Kasumi-1 (cell line): ENCODE results near the gene GJB4.
"Not testable (repeated sequence)": the region's sequence is repeated elsewhere in the genome, so short reads cannot be mapped to it uniquely, and the experiment has no call there.

ENCODE experiments used
- DNase-seq, 2 experiments: peaks; one replicate each; lab custom pipeline; 2025; lab: John Stamatoyannopoulos, UW

GJB4 gene

DNA sequence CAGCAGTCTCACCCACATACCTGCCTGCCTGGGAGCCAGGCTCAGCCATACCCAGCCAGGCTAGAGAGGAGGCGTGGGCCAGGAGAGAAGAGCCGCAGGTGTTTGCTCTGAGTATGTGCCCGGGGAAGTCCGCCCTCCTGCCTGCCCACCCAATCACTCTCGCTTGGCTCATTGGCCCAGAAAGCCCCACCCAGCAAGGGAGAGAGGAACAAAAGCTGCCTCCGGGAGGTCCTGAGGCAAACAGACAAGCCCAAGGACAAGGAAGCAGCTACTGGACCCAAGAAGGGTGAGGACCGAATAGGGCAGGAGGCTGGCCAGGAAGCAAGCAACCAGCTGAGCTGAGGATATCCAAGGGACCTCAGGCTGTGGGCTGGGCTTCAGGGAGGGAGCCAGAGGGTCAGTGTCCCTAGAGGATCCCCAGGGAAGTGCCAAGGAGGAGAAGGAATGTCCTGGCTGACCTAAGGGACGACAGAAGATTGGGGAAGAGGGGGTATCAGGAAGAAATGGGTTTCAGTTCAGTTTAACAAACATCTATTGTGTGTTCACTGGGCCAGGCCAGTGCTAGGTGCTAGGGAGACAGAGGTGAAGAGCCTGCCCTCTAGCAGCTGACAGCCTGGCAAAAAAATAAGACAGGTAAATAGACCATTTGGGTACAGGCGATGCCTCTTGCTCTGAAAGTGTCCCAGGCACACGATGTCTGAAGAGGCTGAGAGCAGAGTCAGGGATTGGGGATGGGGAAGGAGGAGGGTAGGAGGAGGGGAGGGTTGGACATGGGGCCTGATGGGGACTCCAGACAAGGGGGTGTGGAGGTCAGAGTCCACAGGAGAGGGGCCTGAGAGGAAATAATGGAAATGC is at the start of gene GJB4:
TSS of gene GJB4 (plus strand) at position 238 of the 855 bp plus-strand sequence. CDS start 1,515 bp downstream, outside the sequence.
- no peak for DNase-seq

DNA sequence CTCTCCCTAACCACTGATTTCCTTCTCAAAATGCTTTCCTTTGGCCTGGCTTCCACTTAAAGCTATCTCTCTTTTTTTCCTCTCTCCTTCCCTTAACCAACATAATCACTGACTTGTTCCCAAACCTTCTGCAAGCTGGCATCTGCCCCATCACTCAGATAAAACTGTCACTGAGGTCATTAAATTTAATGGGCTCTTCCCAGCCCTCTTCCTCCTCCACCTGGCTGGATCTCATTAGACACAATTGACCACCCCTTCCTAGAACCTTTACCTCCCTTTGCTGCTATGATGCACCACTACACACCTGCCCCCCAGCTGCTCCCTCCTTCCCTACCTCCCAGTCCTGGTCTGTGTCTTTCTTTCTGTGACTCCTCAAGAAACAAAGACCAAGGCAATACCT is 48.7 kb upstream of the GJB4 start:
- no peak for DNase-seq

DNA sequence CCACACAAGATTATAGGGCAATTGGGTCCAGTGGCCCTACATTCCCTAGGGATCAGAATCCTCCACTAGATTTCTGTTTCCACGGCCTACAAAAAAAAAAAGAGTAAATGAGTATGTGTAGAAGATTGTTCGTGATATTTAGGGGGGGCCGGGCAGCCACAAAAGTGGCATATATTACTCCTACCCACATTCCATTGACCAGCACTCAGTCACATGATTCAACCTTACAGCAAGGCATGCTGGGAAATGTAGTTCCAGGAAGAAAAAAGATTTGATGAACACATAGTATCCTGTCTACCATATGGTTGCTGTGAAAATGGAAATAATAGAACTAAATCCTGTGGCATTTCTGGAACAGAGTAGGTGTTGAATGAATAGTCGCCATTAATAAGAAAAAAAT is 48.1 kb upstream of the GJB4 start:
- DNase-seq, result no peak

DNA sequence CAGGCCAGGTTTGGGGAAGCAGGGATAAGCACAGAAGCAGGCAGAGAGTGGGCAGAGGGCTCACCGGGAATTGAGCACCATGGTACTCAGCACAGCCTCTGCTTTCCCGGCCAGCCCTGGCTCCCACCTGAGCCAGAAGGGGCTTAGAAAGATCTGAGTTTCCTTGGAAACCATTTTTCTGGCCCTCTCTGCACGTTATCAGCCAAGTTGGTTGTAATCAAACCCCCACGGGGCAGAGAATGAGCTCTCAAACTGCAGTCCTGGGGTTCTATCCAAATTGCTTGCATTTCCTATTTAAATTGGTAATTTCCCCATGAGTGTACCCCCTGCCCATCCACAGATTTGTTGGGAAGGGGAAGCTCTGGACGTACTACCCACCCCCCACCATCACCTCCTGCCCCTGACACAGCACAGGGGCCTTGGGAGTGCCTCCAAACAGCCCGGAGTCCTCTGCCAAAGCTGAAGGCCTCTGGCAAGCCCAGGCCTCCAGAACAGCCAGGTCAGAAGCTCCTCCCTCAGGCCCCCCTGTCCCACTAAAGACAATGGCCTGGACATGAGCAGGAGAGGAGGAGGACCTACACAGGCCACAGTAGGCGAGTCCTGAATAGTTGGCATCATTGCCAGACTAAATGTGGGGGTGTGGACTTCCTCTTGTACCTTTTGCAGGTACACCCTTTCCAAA is 47.4 kb upstream of the GJB4 start:
- no peak for DNase-seq

DNA sequence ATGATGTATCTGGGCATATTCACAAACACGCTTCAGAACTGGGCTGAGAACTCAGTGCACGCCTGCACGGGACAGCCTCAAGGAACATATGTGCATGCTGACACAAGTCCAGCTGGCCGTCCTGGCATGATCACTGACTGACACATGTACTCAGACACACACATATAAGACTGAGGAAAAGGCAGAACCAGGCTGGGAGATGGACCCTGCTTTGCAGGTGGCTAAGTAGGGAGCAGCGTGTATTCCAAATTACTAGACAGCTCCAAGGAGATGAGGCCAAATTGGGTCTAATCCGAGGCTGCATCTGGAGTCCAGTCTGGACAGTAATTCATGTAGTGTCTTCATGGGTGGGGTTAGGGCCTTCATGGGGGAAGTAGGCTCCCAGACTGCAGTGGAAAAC is 46.1 kb upstream of the GJB4 start:
- DNase-seq, result no peak

DNA sequence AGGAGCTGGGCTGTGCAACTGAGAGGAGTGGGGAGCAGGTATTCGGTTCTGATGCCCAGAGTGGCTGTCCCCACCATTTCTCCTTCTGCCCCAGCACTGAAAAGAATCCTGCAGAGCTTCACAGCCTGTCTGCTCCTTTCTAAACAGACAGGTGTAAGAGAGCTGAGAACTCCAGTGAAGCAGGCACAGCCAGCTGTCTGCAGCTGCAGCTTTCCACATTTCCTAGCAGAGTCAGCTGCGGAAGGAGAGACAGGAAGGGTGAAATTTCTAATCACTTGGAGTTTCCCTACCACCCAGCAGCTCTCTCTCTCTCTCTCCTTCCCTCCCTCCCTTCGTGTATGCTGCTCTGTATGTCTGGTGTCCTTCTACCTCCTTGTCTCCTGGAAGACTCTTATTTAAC is 45.2 kb upstream of the GJB4 start:
- DNase-seq, result no peak

DNA sequence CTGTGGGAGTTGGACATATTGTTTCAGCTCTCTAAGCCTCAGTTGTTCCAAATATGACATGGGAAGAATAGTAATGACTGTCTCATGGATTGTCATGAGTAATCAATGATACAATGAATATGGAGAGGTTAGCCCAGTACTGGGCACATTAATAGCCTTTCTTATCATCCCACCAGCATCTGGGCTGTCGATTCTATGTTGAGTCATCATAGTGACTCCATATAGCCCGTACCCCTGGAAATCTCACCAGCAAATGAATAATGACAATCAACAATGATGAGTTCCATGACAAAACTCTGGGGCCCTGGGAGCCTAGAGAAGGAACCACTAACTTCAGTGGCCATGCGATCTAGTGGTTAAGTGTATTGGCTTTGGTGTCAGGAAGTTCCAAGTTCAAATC is 44.4 kb upstream of the GJB4 start:
- DNase-seq, result no peak

DNA sequence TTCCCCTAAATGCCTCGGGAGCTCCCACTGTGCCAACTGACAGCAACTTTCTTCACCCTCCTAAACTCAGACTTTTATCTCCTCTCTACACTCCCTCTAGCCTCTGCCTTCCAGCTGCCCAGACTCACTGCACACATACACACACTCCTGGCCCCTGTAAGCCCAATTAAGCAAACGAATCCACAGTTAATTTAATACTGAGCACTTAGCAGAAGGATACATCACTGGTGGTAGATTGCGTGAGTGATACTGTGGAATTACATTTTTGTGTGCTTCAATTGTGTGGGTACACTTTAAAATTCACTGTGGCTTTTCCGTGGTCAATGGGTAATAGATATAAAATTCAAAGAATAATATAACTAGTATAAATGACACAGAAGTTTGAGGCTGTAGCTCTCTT is 38.3 kb upstream of the GJB4 start:
- no peak for DNase-seq

DNA sequence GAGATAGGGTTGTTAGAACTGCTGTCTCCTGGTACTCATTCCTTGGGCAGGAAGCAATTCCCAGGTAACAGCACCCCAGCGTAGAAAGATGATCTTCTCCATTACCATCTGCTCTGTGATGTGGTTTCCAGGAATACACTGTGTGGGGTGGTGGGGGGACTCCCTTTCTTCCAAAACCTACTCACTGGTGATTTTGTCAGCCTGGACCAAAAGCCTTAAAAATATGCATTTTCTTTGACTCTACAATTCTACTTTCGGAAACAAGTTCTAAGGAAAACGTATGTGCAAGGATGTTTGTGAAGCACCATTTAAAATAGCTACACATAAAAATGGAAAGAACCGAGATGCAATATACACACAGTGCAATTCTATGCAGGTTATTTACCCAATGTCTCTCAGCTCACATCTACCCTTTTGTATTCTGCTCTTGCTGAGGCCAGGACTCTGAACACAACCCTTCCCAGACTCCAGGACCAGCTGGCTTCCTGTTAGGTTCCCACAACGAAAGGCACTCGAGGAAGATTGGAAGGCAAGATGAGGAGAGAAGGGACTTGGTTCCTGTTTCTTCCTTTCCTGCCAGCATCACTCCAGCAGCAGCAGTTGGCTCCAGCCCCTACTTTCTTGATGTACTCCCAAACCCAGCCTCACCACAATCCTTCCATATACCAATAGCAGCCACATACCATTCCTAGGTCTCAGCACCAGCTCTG is 37.7 kb upstream of the GJB4 start:
- no peak for DNase-seq

DNA sequence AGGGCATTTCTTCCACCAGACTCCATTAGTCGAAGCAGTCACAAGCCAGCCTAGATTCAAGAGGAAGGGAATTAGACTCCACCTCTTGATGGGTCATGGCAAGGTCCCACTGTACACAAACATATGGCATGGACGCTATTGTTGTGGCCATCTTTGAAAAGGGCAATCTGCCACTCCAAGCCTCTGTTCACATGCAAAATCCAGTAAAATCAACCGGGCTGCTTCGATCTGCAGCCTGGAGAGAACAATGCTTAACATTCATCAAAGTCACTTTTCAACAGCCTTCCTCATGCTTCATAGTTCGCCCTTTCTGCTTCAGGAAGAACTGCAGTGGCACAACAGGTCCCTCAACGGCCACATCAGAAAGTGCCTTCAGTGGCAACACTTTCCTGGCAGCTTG is 32.7 kb upstream of the GJB4 start:
- no peak for DNase-seq

DNA sequence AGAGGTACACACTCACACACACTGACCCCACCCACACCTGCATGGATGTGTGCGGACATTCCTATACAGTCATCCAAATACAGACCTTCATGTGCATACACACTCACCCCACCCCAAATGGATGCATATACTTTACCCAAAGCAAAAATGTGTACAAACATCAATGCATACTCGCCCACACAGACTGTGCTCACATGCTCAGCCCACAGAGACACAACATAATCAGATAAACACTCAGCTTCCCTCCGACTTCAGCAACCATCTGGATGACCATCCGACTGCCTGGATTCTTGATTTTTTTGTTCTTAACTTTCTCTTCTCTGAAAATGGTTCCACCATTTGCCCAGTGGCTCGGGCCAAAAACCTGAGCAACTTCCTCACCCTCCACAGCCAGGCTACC is 29.1 kb upstream of the GJB4 start:
- DNase-seq, result no peak

DNA sequence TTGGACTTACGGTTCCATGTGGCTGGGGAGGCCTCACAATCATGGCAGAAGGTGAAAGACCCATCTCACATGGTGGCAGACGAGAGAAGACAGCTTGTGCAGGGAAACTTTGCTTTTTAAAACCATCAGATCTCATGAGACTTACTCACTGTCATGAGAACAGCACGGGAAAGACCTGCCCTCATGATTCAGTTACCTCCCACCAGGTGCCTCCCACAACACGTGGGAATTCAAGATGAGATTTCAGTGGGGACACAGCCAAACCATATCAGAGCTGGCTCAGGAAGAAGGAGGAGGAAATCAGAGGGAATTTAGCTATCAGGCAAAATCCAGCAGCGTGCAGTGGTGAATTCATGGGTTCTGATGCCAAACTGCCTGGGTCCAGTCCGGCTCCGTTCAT is 26.7 kb upstream of the GJB4 start:
- not testable (repeated sequence) for DNase-seq

DNA sequence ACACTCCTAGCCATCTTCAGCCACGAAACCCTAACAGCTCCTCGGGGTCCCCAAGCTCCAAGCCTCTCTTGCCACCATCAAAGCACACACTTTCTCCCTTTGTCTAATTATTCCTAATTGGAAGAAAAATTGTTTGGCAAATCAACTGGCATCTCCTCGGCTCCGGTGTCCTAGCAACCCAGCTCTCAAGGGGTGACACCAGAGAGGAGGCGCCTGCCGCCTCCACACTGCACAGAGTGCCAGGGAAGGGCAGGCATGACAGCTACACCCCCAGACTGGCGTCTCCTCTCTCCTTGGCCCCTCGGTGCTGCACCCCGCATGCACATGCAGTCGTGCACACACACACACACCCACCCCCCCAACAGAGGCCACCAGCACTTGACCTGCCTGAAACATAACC is 22.8 kb upstream of the GJB4 start:
- DNase-seq, result no peak

DNA sequence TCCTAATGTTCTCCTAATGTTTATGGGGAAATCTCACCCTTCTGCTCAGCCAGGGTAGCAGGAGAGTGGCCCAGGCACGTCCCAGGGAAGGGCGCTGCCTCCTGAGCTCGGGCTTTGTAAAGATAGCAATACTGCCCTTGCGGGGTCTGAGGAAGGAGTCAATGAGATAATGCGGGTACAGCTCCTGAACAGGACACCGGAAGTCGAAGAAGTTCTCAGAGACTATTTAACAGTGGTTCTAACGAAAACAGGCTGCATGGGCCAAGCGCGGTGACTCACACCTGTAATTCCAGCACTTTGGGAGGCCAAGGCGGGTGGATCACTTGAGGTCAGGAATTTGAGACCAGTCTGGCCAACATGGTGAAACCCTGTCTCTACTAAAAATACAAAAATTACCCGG is 22.3 kb upstream of the GJB4 start:
- not testable (repeated sequence) for DNase-seq

DNA sequence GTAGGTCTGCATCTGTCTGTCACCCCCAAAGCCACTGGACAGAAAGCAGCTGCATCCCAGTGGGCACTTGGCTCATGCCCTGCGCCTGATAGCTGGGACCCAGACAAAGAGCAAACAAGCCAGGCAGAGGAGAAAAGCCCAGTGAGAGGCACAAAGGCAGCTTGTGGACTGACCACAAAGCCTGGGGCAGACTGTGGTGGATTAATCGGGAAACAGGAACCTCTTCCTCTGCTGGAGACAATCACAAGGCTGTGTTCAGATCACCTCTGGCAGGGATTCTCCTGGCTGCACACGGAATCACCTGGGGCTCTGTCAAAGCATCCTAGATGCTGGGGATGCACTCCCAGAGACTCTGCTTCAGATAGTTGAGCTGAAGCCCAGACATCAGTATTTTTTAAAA is 19.9 kb upstream of the GJB4 start:
- no peak for DNase-seq

DNA sequence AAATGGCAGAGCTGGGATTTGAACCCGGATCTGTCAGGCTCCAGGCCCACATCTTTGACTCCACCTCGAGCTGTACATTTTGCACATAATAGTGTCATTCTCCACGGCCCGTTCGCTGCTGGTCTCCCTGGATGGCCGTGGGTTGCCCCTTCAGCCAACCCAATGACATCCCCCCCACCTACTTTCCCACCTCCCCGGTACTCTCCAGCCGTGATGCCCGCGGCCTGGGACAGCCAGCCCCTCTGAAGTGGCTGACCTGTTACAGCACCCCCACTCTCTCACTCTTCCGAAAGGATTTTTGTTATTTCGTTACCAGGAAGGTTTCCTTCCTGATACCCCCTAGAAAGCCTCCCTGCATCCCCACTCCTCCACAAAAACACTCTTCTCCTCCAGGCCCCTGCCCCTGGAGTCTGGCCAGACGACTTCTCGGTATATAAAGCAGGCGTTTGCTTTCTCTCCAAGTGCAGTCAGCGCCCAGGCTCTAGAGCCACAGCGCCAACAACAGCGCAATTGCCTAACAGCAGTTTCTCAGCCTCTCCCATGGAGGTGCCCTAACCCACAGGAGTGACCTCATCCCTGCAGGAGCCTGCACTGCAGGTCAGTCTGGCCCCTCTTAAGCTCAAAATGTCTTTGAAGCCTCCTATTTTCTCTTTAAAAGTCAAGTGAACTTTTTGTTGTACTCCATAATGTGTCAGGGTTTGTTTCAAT is 19.2 kb upstream of the GJB4 start:
- no peak for DNase-seq

DNA sequence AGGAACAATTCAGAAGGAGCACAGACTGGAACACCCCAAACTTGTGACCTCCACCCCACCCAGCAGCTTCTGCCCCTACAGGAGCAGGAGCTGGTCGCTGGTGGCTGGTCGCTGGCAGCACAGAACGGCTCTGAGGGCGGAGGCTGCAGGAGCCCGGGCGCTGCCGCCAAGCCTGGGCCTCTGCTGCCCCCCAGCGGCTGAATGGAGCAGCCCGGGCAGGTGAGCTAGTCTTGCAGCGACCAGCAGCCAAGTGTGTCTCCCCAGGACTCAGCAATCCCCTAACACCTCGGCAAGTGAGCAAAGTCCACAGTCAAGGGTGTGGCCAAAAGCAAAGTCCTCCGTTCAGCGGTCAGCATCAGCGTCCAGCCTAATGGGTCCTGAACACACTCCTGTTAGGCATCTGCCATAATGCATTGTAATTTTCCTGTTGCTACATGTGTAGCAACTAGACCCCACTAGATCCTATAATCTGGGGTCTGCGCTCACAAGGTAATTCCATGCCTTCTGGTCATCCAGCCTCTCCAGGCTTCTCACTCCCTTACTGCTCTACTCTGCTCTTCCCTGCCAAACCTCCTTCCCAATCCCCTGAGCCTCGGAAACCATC is 16.8 kb upstream of the GJB4 start:
- peak; percentile 58 to 76 for DNase-seq

DNA sequence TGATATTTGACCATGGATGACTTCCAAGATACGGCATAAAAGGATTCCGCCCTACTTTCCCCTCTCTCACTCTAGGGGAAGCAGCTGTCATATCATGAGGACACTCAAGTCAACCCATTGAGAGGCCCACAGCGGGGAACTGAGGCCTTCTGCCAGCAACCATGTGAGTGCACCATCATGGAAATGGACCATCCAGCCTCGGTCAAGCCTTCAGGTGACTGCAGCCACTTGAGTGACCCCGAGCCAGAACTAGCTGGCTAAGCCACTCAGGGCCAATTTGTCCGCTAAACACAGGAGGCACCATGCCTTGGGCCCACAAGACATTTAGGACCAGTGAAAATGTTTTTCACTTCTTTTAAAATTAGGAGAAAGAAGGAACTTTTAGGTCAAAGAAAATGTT is 15.8 kb upstream of the GJB4 start:
- DNase-seq, result no peak

DNA sequence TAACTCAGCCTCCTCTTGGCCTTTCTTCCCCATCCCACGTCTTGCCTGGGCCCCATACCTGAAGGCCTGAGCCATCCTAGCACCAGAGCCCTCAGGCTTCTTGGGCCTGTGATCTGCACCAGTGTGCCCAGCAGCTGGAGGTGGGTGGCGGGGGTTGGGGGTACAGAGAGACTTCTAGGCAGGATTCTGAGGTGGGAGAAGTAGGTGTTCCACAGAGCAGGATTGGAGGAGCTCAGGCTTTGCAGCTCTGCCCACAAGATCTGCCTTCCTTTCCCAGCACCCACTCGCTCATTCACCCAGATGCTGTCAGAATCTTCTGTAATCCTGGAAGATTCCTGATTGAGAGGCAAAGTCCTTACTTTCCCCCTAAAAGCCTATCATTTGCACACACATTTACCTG is 14.7 kb upstream of the GJB4 start:
- DNase-seq, result no peak

DNA sequence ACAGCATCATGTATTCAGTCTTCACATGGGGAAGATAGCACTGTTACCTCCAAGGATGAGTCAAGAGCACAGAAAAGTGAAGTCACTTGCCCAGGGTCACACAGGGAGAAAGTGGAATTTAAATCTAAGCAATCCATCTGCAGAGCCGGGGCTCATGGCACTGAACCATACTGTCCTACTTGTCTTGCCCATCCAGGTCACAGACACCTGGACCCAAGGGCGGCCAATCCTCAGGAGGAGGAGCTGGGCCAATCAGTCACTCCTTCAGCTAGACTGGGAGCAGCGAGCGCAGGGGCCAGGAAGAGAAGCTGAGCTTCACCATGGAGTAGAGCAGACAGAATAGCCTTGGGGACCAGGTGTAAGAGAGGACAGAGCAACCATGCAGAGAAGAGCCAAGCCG is 13.9 kb upstream of the GJB4 start:
- DNase-seq, result no peak

DNA sequence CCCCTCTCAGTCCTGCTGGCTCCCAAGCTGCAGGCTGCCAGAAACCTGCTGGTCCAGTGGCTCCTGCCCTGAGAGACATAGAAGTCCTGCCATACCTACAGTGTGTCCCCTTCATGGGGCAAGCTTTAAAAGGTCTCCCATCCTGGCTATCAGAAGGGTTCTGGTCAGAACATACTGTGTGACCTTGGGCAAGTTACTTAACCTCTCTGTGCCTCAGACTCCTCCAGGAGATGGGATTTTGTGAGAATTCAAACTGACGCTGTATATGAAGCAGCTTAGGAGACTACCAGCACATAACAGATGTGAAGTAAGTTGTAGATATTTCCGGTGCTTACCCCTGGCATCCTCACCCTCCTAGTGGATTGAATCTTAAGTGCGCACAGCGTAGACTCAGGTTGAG is 13.4 kb upstream of the GJB4 start:
- DNase-seq, result no peak
